ENCODE data around the gene PLEKHA7.

DNA sequence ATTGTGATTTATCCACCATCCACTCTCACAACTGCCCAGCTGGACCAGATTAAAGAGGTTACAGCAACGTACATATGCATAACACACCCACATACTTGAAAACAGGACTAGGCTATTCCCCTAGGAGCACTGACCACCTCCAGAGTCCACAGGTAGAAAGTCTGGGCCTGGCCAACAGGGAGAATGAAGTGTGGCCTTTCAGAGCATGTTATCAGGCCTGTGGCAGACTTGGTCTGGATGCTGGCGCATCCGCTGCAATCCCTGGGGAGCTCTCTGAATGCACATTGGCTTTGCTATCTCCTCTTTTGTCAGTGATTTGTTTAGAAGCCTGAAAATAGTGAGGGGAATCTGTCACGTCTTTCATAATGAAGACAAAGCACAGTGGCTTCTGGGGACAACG is 189.1 kb downstream of the PLEKHA7 start:
- TF ChIP-seq POLR2A (IDR thresholded peaks at IDR 0.05; ENCODE audit: low read depth, low read length) (no peak), POLR2AphosphoS5 (IDR thresholded peaks at IDR 0.05; ENCODE audit: low read depth, low read length) (no peak), TAF1 (IDR thresholded peaks at IDR 0.05; ENCODE audit: low read depth, low read length) (no peak)

Data from GM12891 (cell line).